ENCODE measurements around the gene SF1. TPM values are rescaled to one million over a fixed set of nuclear protein-coding genes. Genes with fewer than 3 reads are reported as not detected.
A peak's percentile ranks its signal among the peaks of the same experiment; 100 is the strongest.

SF1 gene
- total RNA-seq, 1 donor from 2014 or later: 154 TPM

- DNase-seq: no peak
These were observed 6.7 kb upstream of the SF1 start for GRCh38 chr11:64784813-64785581.

DNA sequence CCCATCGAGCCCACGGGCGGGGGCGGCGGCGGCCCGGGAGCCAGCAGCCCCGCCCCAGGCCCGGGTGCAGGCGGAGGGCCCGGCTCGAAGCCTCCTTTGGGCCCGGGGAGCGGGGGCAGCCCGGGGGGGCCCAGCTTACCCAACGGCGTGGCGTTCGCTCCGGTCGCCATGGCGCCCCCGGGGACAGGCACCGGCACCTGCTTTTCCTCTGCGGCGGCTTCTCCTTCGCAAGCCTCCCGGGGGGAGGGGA, 194 bp downstream of the SF1 start:
- no peak for DNase-seq

DNA sequence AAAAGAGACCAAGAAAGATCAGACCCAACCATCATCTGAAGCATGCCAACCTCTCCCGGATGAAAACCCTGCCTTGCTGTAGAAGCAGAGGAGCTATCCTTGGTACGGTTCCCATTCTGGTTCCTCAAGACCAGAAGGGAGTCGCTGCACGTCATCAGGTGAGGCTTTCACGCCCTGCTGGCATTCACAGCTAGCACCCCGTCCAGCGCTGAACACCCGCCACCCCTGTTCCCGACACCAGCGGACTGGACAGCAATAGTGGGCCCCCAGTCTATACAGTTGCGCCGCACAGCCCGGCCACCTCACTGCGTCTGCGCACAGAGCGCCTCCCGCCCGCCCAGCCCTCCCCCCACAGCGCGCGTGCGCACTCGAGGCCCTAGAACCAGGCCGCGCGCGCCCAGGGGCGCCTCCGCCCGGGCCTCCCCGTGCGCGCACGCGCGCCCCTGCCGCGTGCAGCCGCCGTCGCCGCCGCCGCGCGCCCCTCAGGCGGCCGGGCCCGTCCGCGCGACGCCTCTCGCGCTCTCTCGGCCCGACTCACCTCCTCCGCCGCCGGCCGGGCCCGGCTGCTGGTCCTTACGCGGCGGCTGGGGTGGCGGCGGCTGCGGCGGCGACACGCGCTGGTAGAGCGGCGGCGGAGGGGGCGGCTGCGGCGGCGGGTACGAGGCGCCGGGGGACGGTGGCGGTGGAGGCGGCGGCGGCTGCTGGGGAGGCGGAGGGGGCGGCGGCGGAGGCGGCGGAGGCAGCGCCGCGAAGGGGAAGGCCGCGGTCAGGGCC, 706 bp downstream of the SF1 start:
- DNase-seq: peak; percentile 83

GRCh38 chr11:64776875-64777274, 1.5 kb downstream of the SF1 start:
- no peak for DNase-seq

GRCh38 chr11:64776425-64776824, 1.9 kb downstream of the SF1 start:
- no peak for DNase-seq

GRCh38 chr11:64774144-64774543, 4.2 kb downstream of the SF1 start:
- DNase-seq: no peak

- no peak for DNase-seq
These were observed 5.9 kb downstream of the SF1 start for GRCh38 chr11:64772303-64773018.

DNA sequence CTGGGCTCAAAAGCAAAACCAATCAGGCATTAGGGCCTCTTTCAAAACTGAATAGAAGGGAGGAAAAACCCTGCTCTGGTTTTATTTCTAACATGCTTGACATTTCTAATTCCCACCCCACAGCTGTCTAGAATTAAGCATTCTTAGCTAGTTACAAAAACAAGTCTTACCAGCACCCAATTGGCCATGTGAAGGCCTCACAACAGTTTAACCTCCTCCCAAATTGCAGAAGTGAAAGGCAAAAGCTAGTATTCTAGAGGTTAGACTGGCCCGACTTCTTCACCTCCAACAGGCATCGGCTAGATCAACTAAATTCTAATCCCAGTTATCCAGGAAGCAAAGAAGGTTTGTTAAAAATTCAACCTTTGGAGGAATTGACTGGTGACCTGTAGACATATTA, 6.5 kb downstream of the SF1 start:
- DNase-seq: no peak

GRCh38 chr11:64770120-64770519, 8.2 kb downstream of the SF1 start:
- no peak for DNase-seq

DNA sequence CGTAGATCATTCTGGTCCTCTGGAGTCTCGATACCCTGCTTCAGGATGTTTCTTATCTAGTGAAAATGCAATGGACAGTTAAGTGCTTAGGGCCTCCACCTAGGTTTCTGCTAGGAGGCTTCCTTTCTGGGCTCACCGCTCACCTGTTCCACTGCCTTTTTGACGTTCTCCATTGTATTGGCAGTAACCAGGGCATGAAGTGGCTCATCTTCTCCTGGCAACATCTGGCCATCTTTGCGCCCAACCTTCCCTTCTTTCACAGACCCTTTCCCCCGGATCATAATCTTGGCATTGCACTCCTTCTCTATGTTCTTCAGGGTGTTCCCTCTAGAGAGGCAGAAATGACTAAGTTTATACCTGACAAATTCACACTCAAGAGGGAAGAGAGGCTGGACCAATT, 9.1 kb downstream of the SF1 start:
- DNase-seq: no peak

GRCh38 chr11:64768300-64768694, 10.0 kb downstream of the SF1 start:
- no peak for DNase-seq

GRCh38 chr11:64767344-64768299, 10.7 kb downstream of the SF1 start:
- DNase-seq: peak; percentile 16

DNA sequence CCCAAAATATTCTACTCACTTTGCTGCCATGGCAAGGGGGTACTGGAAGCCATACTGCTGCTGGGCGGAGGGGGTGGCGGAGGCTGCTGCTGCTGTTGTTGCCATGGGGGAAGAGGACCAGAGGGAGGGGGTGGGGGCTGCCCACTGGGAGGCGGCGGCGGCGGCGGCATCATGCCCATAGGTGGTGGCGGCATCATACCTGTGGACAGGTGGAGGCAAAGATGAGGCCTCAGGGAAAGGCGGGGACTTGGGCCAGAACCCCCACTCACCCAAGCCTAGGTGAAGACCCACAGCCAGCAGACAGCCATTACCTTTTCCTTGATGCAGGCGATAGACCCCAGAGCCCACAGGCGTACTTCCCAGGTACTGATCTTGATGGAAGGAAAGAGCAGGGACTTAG, 11.5 kb downstream of the SF1 start:
- DNase-seq: no peak

DNA sequence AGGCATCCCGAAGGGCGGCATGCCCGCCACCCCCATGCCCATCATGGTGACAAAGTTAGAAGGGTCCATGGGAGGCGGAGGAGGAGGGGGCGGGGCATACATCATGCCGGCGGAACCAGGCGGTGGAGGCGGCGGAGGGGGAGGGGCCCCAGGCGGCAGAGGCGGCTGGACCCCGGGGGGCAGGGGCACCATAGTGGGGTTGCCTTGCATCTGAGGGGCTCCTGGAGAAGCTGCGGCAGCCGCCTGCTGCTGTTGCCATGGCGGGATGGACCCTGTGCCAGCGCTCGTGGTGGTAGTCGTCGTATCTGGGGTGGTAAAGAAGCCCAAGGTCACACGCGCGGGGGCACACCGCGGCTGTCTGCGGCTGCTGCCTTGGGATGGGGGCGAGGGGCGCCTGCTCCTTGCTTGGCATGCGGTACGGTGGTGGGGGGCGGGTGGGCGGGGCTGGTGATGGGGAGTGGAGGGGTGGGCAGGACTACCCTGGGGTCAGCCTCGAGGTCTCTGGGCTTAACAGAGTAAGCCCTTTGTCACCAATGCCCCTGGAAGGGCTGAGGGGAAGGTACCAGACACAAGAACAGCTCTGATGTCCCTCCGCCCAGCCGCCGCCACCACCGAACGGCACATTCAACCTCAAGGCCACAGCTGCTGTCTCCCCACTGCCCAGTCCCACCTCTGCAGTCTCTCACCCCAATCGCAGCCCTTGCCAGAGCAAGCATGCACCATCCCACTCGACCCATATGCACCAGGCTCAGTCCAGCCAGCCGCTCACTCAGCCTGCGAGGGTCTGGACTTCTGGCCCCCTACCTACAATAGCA, 12.3 kb downstream of the SF1 start:
- no peak for DNase-seq

DNA sequence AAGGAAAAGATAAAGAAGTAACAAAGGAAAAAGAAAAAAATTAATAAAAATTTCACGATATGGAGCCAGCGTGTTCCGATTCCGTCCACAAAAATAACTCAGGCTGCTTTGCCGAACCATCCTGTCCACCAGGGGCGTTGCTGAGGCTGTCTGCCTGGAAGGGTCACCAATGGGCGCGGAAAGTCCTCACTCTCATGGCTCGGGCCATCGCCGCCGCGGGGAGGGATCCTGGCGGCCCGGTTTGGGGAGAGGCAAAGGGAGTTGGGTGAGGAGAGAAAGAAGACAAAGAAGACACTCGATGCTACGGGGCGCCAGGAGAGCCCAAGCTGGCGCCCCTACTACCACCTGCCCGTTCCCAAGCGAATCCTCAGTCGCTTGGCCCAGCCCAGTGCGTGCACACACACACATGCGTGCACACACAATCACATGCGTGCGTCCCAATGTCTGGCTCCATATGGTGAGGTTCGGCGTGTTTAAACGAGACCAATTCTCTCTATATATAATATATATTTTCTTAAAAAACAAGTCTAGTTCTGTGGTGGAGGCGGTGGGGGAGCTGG, 13.0 kb downstream of the SF1 start:
- DNase-seq: no peak

GRCh38 chr11:64764753-64765152, 13.6 kb downstream of the SF1 start:
- no peak for DNase-seq

DNA sequence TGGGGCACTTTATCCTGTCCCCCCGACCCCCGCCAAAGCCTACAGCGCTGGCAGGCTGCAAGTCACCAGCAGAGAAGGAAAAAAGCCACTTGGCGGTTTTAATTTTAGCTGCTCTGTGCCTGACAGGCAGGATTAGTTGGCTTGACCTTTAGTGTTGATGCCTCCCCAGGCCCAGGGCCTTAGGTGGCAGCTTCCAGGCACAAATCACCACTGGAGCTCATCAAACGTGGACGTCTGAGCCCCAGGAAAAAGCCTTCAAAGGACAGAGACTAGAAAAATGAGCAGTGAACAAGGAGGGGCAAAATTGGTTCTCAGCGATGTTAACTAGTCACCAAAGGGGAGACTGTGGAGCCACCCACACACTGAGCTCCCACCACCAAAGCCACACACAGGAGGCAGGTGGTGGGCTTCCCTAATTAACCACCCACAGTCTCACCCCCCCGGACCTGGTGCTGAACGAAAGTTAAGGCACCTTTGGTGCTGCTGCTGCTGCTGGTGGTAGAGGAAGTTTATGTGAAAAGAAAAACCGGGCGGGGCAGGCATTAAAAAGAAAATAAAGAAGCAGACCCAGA, 14.2 kb downstream of the SF1 start:
- DNase-seq: no peak

DNA sequence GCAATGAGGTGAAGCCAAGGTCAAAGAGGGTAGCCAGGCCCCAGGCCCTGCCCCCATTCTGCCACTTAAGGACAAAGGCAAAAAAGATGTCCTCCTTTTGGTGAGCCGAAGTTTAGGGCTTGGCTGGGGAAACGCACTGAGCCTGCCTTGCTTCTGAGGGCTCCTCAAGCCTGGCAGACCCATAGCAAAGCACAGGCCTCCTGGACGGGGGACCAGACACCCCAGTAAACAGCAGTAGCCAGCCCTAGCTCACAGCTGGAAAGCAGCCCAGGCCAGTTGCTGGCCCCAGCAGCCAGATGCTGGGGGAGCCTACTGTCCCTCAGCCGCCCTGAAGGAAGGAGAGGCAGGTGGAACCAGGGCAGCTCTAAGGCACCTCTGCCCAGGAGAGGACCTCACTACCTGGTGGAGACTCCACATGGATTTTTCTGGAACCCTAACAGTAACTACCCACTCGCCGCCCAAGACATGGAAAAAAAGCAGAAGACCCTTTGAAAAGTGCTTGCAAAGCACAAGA, 14.8 kb downstream of the SF1 start:
- no peak for DNase-seq

DNA sequence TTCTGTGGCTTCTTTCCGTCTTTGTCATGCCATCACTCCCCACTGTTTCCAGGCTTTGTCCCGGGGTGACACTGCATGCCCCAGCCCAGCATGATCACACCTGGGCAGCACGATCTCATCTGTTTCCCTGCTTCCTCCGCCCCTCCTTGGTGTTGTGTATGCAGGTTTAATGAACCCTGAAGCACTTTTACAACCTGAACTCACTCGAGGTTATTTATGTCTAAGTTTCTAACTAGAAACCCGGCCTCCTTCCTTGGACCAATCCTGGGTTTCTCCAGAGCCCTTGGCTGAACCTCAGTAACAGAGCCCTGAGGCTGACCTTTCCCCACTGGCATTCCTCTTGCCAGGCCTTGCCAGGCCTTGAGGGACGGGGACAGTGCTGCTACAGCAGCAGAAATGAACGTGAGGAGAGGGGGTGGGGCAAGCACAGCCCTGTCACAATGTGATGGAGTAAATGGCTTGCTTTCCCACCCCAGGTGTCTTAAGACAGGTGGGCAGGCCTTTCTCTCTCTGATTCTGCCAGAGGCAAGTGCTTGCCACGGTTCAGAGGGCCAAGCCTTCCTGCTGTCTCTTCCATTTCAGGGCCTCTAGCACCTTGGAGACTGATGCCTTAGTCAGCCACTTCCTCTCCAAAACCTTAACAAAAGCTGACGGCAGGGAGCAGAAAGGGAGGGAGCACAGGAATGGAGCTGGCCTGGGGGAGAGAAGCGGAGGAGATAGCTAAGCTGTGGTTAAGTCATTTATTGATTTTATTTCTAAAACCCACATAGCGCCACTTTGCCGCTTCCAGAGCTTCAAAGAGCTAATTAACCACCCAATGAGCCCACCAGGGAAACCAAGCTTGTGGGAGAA, 15.4 kb downstream of the SF1 start:
- no peak for DNase-seq

- no peak for DNase-seq
These were observed 16.1 kb downstream of the SF1 start for GRCh38 chr11:64762277-64762673.

All from skin of body (tissue), 2 donors.